Keratinocyte (primary cell): ENCODE data around the gene CCDC83. TPM values are rescaled to one million over a fixed set of nuclear protein-coding genes. Genes with fewer than 3 reads are reported as not detected.

Experiments used
- DNase-seq: peaks from one replicate; pipeline ENCODE4 v3.0.0-alpha.2; 2011; ENCODE audit warnings: low read depth, missing footprints, low spot score
- FAIRE-seq: peaks from 2 replicates; lab custom pipeline; 2011; peaks lifted over from hg19 to GRCh38; lab: Jason Lieb, UNC
- H2AFZ ChIP-seq: 2 replicates; pipeline ENCODE4 v1.6.0; 2012; ENCODE audit warnings: low read length, control low read depth, inconsistent platforms; ENCODE audit not compliant: control insufficient read depth
- H3K27ac ChIP-seq: 2 replicates; pipeline ENCODE4 v1.5.1; 2011; ENCODE audit warnings: low read length; ENCODE audit not compliant: control insufficient read depth, insufficient read depth
- H3K27me3 ChIP-seq: 3 replicates; pipeline ENCODE4 v1.6.0; 2011; ENCODE audit warnings: low read length; ENCODE audit not compliant: control insufficient read depth, insufficient read depth; ENCODE audit errors: extremely low read depth
- H3K36me3 ChIP-seq, 2 experiments: 2 replicates in 1 of 2; 3 replicates in 1 of 2; pipeline ENCODE4 v1.5.1; 2011; ENCODE audit warnings: low read length in 2 of 2, mild to moderate bottlenecking in 1 of 2; ENCODE audit not compliant: control insufficient read depth in 2 of 2, insufficient read depth in 2 of 2; ENCODE audit errors: extremely low read depth in 1 of 2
- H3K4me1 ChIP-seq: 3 replicates; pipeline ENCODE4 v1.5.1; 2011; ENCODE audit warnings: low read length; ENCODE audit not compliant: control insufficient read depth, insufficient read depth; ENCODE audit errors: extremely low read depth
- H3K4me2 ChIP-seq: 3 replicates; pipeline ENCODE4 v1.6.0; 2011; ENCODE audit warnings: low read depth, low read length; ENCODE audit not compliant: control insufficient read depth, insufficient read depth; ENCODE audit errors: extremely low read depth
- H3K4me3 ChIP-seq, 3 experiments: fragments of 200-600 bp in 1 of 3; sonication (generic) in 1 of 3; 2 replicates in 2 of 3; 3 replicates in 1 of 3; pipeline ENCODE4 v1.5.1; 2011 to 2016; ENCODE audit warnings: low read length in 3 of 3, mild to moderate bottlenecking in 3 of 3, control low read depth in 2 of 3, inconsistent platforms in 1 of 3, low read depth in 1 of 3, mixed read lengths in 1 of 3, mixed run types in 1 of 3, moderate library complexity in 1 of 3; ENCODE audit not compliant: control insufficient read depth in 2 of 3, insufficient read depth in 2 of 3; ENCODE audit errors: extremely low read depth in 1 of 3
- H3K79me2 ChIP-seq: 2 replicates; pipeline ENCODE4 v1.6.0; 2012; ENCODE audit warnings: low read length; ENCODE audit not compliant: control insufficient read depth, insufficient read depth
- H3K9ac ChIP-seq: 3 replicates; pipeline ENCODE4 v1.6.0; 2011; ENCODE audit warnings: low read length; ENCODE audit not compliant: control insufficient read depth, insufficient read depth; ENCODE audit errors: extremely low read depth
- H3K9me1 ChIP-seq: 3 replicates; pipeline ENCODE4 v1.6.0; 2011; ENCODE audit warnings: low read length; ENCODE audit not compliant: control insufficient read depth, insufficient read depth; ENCODE audit errors: extremely low read depth
- H3K9me3 ChIP-seq: 2 replicates; pipeline ENCODE4 v1.5.1; 2012; ENCODE audit warnings: low read depth, low read length; ENCODE audit not compliant: control insufficient read depth
- H4K20me1 ChIP-seq: 3 replicates; pipeline ENCODE4 v1.6.0; 2011; ENCODE audit warnings: low read length; ENCODE audit not compliant: control insufficient read depth, insufficient read depth; ENCODE audit errors: extremely low read depth
- EZH2 ChIP-seq: IDR thresholded peaks from one replicate; pipeline ENCODE4 v1.6.1; 2012; ENCODE audit warnings: inconsistent platforms, mild to moderate bottlenecking, low read length, moderate library complexity
- dilution Hi-C: fragments of 300-500 bp; cut with MboI; formaldehyde crosslinking; loops from one replicate; pipeline ENCODE4 v1.7.0; 2020; ENCODE audit warnings: low sequenced_read_pairs; ENCODE audit not compliant: extremely low pct_ligation_motif_present
- polyA plus RNA-seq, 5 experiments: library from polyadenylated mRNA; depleted of rRNA in 3 of 5; stranded (reverse) in 3 of 5; stranded (forward) in 1 of 5; unstranded in 1 of 5; fragments of >200 nt; gene quantifications; 1 replicate in 1 of 5; 2 replicates in 3 of 5; 3 replicates in 1 of 5; pipeline versions ENCODE4 v1.2.1 to v1.2.3, GENCODE V29; 2011 to 2012; ENCODE audit warnings: missing spikeins in 2 of 5, low read depth in 1 of 5, low replicate concordance in 1 of 5
- TF ChIP-seq, protein P1 (sequence below), 3 experiments: IDR thresholded peaks in 1 of 3; conservative IDR thresholded peaks in 1 of 3; optimal IDR thresholded peaks in 1 of 3; 2 replicates in 2 of 3; 3 replicates in 1 of 3; pipeline versions ENCODE3 to v1.5.1; 2011; ENCODE audit warnings: low read length in 3 of 3, mild to moderate bottlenecking in 3 of 3, moderate library complexity in 2 of 3, control low read depth in 1 of 3, inconsistent platforms in 1 of 3; ENCODE audit not compliant: insufficient read depth in 2 of 3; ENCODE audit errors: extremely low read depth in 1 of 3

CCDC83 gene
- polyA plus RNA-seq, 1 donor (not counting 4 experiments of a cell fraction or from before 2014, with no cell fraction given), result not detected

DNA sequence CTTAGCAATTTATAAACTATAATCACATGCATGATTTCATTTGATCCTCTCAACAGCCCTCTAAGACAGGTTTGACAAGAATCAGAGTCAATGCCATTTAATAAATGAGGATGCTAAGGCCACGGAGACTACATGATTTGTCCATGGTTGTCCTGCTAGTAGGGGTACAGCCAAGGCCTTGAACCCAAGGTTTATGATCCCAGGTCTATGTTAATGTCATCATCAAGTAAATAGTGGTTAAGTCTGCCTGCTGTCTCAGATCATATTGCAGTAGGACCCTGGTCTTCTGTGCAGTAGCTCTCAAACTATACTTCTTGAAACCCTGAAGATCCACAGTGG, 26.6 kb upstream of the CCDC83 start:
- DNase-seq (no peak), FAIRE-seq (no peak)
- no peaks in the 10 kb centered on the region for H3K36me3 ChIP-seq
- H3K9me3 ChIP-seq, result no peaks in the 10 kb centered on the region
- H4K20me1 ChIP-seq, result no peaks in the 10 kb centered on the region
- H3K79me2 ChIP-seq, result no peaks in the 10 kb centered on the region
- H3K4me3 ChIP-seq, result no peak overlapping the region
- dilution Hi-C loops, result no loop called here
- peaks cover 19% of the 10 kb centered on the region for H3K4me1 ChIP-seq
- TF ChIP-seq, protein P1, sequence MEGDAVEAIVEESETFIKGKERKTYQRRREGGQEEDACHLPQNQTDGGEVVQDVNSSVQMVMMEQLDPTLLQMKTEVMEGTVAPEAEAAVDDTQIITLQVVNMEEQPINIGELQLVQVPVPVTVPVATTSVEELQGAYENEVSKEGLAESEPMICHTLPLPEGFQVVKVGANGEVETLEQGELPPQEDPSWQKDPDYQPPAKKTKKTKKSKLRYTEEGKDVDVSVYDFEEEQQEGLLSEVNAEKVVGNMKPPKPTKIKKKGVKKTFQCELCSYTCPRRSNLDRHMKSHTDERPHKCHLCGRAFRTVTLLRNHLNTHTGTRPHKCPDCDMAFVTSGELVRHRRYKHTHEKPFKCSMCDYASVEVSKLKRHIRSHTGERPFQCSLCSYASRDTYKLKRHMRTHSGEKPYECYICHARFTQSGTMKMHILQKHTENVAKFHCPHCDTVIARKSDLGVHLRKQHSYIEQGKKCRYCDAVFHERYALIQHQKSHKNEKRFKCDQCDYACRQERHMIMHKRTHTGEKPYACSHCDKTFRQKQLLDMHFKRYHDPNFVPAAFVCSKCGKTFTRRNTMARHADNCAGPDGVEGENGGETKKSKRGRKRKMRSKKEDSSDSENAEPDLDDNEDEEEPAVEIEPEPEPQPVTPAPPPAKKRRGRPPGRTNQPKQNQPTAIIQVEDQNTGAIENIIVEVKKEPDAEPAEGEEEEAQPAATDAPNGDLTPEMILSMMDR (optimal IDR thresholded peaks at IDR 0.05 in 1 of 3, IDR thresholded peaks at IDR 0.05 in 1 of 3, conservative IDR thresholded peaks at IDR 0.05 in 1 of 3; ENCODE audit: extremely low read depth in 1 of 3, insufficient read depth in 2 of 3, low read length in 3 of 3), result no peak
- no peak for TF ChIP-seq EZH2
- H3K9ac ChIP-seq, result no peak overlapping the region
- no peaks in the 10 kb centered on the region for H3K27me3 ChIP-seq
- H3K27ac ChIP-seq, result peak overlapping the region; percentile 25
- no peak overlapping the region for H2AFZ ChIP-seq
- H3K9me1 ChIP-seq, result peaks cover 4% of the 10 kb centered on the region
- H3K4me2 ChIP-seq, result no peak overlapping the region

- Histone ChIP-seq H3K9me3 (no peaks in the 10 kb centered on the region), H3K4me1 (peaks cover 19% of the 10 kb centered on the region), H3K27me3 (no peaks in the 10 kb centered on the region), H2AFZ (no peak overlapping the region), H3K4me2 (no peak overlapping the region), H3K27ac (no peak overlapping the region), H3K9ac (no peak overlapping the region), H3K4me3 (no peak overlapping the region), H3K36me3 (no peaks in the 10 kb centered on the region), H3K79me2 (no peaks in the 10 kb centered on the region), H3K9me1 (peaks cover 4% of the 10 kb centered on the region), H4K20me1 (no peaks in the 10 kb centered on the region)
- DNase-seq (no peak), FAIRE-seq (no peak)
- dilution Hi-C loops, result no loop called here
- no peak for TF ChIP-seq EZH2
- TF ChIP-seq, protein P1 (optimal IDR thresholded peaks at IDR 0.05 in 1 of 3, IDR thresholded peaks at IDR 0.05 in 1 of 3, conservative IDR thresholded peaks at IDR 0.05 in 1 of 3; ENCODE audit: extremely low read depth in 1 of 3, insufficient read depth in 2 of 3, low read length in 3 of 3), result no peak
Measured at GRCh38 chr11:85829172-85829571, 26.0 kb upstream of the CCDC83 start.
